MM.1S (cell line): ENCODE data around the gene TTLL5.

Experiments
- DNase-seq: peaks from one replicate; pipeline ENCODE4 v3.0.0-alpha.2; 2015
- H2AFZ ChIP-seq: fragments of 300-600 bp; sonication (generic); 2 replicates; pipeline ENCODE4 v1.6.0; 2016; ENCODE audit warnings: antibody characterized with exemption, low read length
- H3F3A ChIP-seq: fragments of 300-600 bp; sonication (generic); 2 replicates; pipeline ENCODE4 v1.6.1; 2016; ENCODE audit warnings: mild to moderate bottlenecking, antibody characterized with exemption, low read length, moderate library complexity, mixed read lengths; ENCODE audit not compliant: insufficient read depth
- H3K27ac ChIP-seq: fragments of 300-600 bp; sonication (generic); 2 replicates; pipeline ENCODE4 v1.5.1; 2016; ENCODE audit warnings: mild to moderate bottlenecking, low read length
- H3K27me3 ChIP-seq: fragments of 300-600 bp; sonication (generic); replicated peaks from 2 replicates; pipeline ENCODE4 v1.6.0; 2016; ENCODE audit warnings: low read length; ENCODE audit not compliant: insufficient read depth
- H3K36me3 ChIP-seq: fragments of 300-600 bp; sonication (generic); replicated peaks from 2 replicates; pipeline ENCODE4 v1.6.1; 2016; ENCODE audit warnings: mild to moderate bottlenecking, low read length, mixed read lengths; ENCODE audit not compliant: insufficient read depth
- H3K4me1 ChIP-seq: fragments of 300-600 bp; sonication (generic); 2 replicates; pipeline ENCODE4 v1.6.1; 2016; ENCODE audit warnings: low read length, mixed read lengths
- H3K4me2 ChIP-seq: fragments of 300-600 bp; sonication (generic); 2 replicates; pipeline ENCODE4 v1.6.0; 2016; ENCODE audit warnings: low read depth, low read length
- H3K4me3 ChIP-seq: fragments of 300-600 bp; sonication (generic); 2 replicates; pipeline ENCODE4 v1.5.1; 2016; ENCODE audit warnings: low read length, mixed read lengths
- H3K79me2 ChIP-seq: fragments of 300-600 bp; sonication (generic); 2 replicates; pipeline ENCODE4 v1.6.1; 2016; ENCODE audit warnings: mixed run types, low read length, mixed read lengths
- H3K9ac ChIP-seq: fragments of 300-600 bp; sonication (generic); 2 replicates; pipeline ENCODE4 v1.6.1; 2016; ENCODE audit warnings: low read length, mixed read lengths
- H3K9me2 ChIP-seq: fragments of 300-600 bp; sonication (generic); replicated peaks from 2 replicates; pipeline ENCODE4 v1.6.1; 2016; ENCODE audit warnings: mild to moderate bottlenecking, low read length, mixed read lengths; ENCODE audit not compliant: insufficient read depth
- H3K9me3 ChIP-seq: fragments of 300-600 bp; sonication (generic); replicated peaks from 2 replicates; pipeline ENCODE4 v1.6.1; 2016; ENCODE audit warnings: mild to moderate bottlenecking, low read length, mixed read lengths; ENCODE audit not compliant: insufficient read depth
- H4K20me1 ChIP-seq: fragments of 300-600 bp; sonication (generic); 2 replicates; pipeline ENCODE4 v1.6.1; 2016; ENCODE audit warnings: mild to moderate bottlenecking, low read length, moderate library complexity, mixed read lengths; ENCODE audit not compliant: insufficient read depth
- CTCF ChIP-seq: fragments of 300-600 bp; sonication (generic); IDR thresholded peaks from 2 replicates; pipeline ENCODE4 v1.5.1; 2016; ENCODE audit warnings: antibody characterized with exemption, low read length, mixed read lengths
- EZH2 ChIP-seq: fragments of 300-600 bp; sonication (generic); optimal IDR thresholded peaks from 2 replicates; pipeline ENCODE3; 2017; ENCODE audit warnings: low read depth, mild to moderate bottlenecking, antibody characterized with exemption, low read length, mixed read lengths
- EZH2phosphoT487 ChIP-seq: fragments of 300-600 bp; sonication (generic); IDR thresholded peaks from 2 replicates; pipeline ENCODE4 v1.6.1; 2018; ENCODE audit warnings: antibody characterized with exemption, low read length

TTLL5 gene

GRCh38 chr14:75987201-75987970 is 326.3 kb downstream of the TTLL5 start:
- Histone ChIP-seq H3K4me1 (peaks cover 3% of the 10 kb centered on the region; the same call in 1 of the 2 replicates), H3F3A (no peaks in the 10 kb centered on the region), H4K20me1 (no peaks in the 10 kb centered on the region), H2AFZ (no peak overlapping the region), H3K9me2 (no peaks in the 10 kb centered on the region), H3K27me3 (no peaks in the 10 kb centered on the region), H3K36me3 (no peaks in the 10 kb centered on the region), H3K9ac (no peak overlapping the region), H3K27ac (no peak overlapping the region), H3K4me2 (no peak overlapping the region), H3K4me3 (no peak overlapping the region), H3K79me2 (no peaks in the 10 kb centered on the region), H3K9me3 (no peaks in the 10 kb centered on the region)
- TF ChIP-seq EZH2phosphoT487 (no peak), EZH2 (no peak), CTCF (no peak)
- DNase-seq = no peak

- H2AFZ ChIP-seq = no peak overlapping the region
- no peaks in the 10 kb centered on the region for H3F3A ChIP-seq
- no peaks in the 10 kb centered on the region for H3K36me3 ChIP-seq
- TF ChIP-seq EZH2phosphoT487 = no peak
- no peak for TF ChIP-seq CTCF
- no peak for TF ChIP-seq EZH2
- no peaks in the 10 kb centered on the region for H3K9me3 ChIP-seq
- no peak overlapping the region for H3K9ac ChIP-seq
- no peak overlapping the region for H3K4me2 ChIP-seq
- H3K27me3 ChIP-seq = no peaks in the 10 kb centered on the region
- no peak for DNase-seq
- no peaks in the 10 kb centered on the region for H3K79me2 ChIP-seq
- H4K20me1 ChIP-seq = no peaks in the 10 kb centered on the region
- H3K27ac ChIP-seq = no peak overlapping the region
- peaks cover 3% of the 10 kb centered on the region; the same call in 1 of the 2 replicates for H3K4me1 ChIP-seq
- H3K4me3 ChIP-seq = no peak overlapping the region
- no peaks in the 10 kb centered on the region for H3K9me2 ChIP-seq
Measured at GRCh38 chr14:75989134-75989533, 328.1 kb downstream of the TTLL5 start.

- H3K4me2 ChIP-seq = no peak overlapping the region
Measured at GRCh38 chr14:75990297-75990696, 329.3 kb downstream of the TTLL5 start.

More at GRCh38 chr14:75990297-75990696, 329.3 kb downstream of the TTLL5 start:
- TF ChIP-seq EZH2 (no peak), EZH2phosphoT487 (no peak), CTCF (no peak)
- H4K20me1 ChIP-seq = no peaks in the 10 kb centered on the region
- H3K79me2 ChIP-seq = no peaks in the 10 kb centered on the region
- no peak overlapping the region for H2AFZ ChIP-seq
- H3K27ac ChIP-seq = no peak overlapping the region
- H3K9me2 ChIP-seq = no peaks in the 10 kb centered on the region
- H3K36me3 ChIP-seq = no peaks in the 10 kb centered on the region
- no peaks in the 10 kb centered on the region for H3K27me3 ChIP-seq
- H3K9ac ChIP-seq = no peak overlapping the region
- no peak for DNase-seq
- no peaks in the 10 kb centered on the region for H3F3A ChIP-seq
- H3K9me3 ChIP-seq = no peaks in the 10 kb centered on the region
- H3K4me1 ChIP-seq = peaks cover 1% of the 10 kb centered on the region; the same call in 1 of the 2 replicates
- no peak overlapping the region for H3K4me3 ChIP-seq
